GM19397 (cell line): ENCODE measurements around the gene KIF2A.

Experiments used
- ATAC-seq: cut with Tn5 transposase; IDR thresholded peaks from one replicate; pipeline ENCODE4 v1.9.1; 2021; ENCODE audit warnings: mild to moderate bottlenecking, moderate library complexity; ENCODE audit not compliant: unreplicated experiment

KIF2A gene

GRCh38 chr5:62305715-62306322, at the start of gene KIF2A:
Gene KIF2A (plus strand): TSS chr5:62306206. CDS start chr5:62306473, 267 bp downstream.
- peak; percentile 95 for ATAC-seq

DNA sequence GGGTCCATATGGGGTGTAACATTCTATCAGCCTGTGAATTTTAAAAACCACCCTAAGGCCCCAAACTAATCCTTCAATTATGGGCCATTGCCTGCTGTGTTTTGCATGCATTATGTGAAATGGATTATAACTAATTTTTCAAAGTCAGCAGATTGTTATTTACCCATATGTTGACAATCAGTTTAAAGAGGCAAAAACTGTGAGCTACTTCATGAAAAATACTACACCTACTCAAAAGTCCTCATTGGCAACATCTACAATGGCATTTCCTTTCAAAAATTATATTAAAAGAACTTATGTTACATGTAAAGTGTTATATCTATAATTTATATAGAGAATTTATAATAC, 49.0 kb upstream of the KIF2A start:
- no peak for ATAC-seq

DNA sequence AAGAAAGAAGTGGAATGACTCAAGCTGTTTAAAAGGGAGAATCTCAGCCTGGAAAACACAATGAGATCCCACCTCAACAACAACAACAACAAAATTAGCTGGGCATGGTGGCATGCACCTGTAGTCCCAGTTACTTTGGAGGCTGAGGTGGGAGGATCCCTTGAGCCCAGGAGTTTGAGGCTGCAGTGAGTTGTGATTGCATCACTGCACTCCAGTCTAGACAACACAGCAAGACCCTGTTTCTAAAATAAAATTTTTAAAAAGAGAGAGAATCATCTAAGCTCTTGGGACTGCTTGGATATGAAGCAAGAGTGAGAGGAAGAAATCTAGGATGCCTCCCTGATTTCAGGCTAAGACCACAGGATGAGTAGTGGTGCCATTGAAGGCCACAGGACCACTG, 47.4 kb upstream of the KIF2A start:
- no peak for ATAC-seq

DNA sequence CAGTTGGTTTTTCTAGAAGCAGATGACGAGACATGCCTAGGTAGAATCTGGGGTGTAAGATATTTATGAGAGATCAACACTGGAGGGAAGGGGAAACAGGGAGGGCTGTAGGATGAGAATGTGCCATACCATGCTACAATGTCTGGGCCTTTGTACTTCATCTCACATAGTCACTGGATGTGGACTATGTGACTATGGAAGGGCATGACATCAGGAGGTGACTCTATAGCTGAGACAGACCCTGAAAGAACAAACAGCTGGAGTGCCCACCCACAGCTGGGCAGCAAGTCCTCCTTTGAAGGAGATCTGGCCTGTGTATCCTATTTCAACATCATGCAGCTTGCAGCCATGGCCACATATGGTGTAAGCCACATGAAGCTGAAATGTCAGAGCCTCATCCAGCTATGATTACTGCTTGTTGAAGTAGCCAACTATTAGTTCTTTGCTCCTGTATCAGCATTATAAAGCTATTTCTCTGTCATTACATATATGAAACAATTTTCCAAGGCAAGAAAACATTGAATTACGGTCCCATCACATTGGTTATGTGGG, 46.2 kb upstream of the KIF2A start:
- ATAC-seq = no peak

- ATAC-seq = no peak
Measured at GRCh38 chr5:62260513-62260912, 45.5 kb upstream of the KIF2A start.

GRCh38 chr5:62263401-62263800, 42.6 kb upstream of the KIF2A start:
- ATAC-seq = no peak

GRCh38 chr5:62265648-62266112, 40.3 kb upstream of the KIF2A start:
- no peak for ATAC-seq

- ATAC-seq = no peak
Measured at GRCh38 chr5:62266573-62266972, 39.4 kb upstream of the KIF2A start.

DNA sequence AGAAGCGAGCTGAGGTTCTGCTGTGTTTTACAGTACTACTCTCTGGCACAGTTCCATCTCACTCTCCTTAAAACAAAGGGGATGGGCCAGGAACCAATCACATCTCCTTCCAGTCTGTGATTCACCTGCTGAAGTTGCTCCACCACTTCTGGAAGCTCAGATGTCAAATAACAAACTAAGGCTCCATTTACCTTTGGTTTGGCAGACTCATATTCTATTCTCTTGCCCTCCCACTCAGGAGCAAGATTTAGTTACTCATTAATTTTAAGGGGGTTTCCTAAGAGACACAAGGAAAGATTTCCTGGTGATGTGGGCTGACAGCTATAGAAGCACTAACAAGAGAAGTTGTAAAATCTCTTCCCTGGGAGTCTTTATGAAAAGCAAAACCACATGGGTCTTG, 37.8 kb upstream of the KIF2A start:
- no peak for ATAC-seq

DNA sequence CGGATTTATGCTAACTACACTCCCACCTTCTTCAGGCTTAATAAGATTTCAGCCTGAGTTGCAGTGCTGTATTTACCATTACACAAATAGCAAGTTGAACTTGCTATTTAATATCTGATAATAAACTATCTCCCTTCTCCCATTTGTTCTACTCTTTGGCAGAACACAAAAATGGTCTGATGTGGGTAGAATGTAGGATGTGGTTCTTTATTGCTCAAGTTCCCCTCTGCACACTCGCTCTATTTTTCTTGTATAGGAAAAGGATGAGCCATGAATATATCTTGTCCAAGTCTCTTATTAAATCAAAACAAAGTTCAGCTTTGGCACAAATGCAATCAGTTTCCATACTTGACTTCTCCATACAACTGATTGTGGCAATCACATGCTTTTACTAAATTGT, 37.2 kb upstream of the KIF2A start:
- no peak for ATAC-seq

- no peak for ATAC-seq
Measured at GRCh38 chr5:62271370-62271769, 34.6 kb upstream of the KIF2A start.

DNA sequence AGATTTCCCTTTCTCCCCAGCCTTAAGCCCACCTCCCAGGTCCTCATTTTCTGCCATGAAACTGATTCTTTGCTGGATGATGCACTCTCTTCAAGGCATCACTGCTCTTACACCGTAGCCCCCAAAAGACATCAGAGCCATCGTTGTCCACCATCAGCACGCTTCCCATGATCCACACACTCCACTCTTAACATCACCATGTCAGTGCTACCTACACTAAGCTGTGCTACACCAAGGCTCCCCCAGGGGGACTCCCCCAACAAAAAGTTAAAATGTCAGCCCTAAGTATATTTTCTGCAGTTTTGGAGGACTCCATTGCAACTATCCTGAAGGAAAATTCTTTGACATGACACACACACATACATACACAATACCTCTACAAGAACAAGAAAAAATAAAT, 34.1 kb upstream of the KIF2A start:
- no peak for ATAC-seq

DNA sequence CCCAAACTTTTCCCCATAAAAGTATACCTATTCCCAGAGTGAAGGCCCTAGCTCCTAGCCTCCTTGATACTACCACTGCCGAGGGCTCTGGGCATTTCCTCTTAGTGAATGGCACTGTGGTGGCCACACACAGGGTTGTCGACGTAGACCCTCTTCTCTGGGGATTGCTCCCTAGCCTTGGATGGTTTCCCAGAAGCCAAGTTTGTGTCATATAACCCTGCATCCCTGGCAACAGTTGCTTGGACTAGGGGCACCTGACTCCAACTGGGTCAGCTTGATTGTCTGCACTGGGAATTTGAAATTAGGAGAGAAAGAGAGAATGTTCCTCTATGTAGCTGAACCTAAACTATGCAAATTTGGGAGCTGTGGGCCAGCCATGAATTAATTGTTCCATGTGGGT, 32.3 kb upstream of the KIF2A start:
- ATAC-seq = no peak

GRCh38 chr5:62275581-62275980, 30.4 kb upstream of the KIF2A start:
- ATAC-seq = no peak

DNA sequence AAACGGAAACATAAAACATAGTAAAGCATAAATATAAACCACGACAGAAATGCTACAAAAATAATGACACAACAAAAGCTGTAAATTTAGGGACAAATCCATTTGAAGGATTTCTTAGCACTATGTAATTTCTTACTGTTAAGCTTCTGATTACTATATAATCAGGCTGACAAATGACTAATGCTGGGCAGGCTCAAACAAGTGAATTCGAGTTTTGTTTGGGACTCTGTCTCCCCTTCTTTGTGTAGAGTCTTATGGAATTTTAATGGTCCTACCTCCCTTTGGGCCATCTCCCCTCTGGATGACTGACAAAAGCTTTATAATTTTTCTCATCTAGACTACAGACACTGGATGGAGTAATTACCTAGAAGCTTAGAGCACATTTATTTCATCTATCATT, 24.6 kb upstream of the KIF2A start:
- no peak for ATAC-seq

GRCh38 chr5:62282064-62282463, 23.9 kb upstream of the KIF2A start:
- ATAC-seq = no peak

DNA sequence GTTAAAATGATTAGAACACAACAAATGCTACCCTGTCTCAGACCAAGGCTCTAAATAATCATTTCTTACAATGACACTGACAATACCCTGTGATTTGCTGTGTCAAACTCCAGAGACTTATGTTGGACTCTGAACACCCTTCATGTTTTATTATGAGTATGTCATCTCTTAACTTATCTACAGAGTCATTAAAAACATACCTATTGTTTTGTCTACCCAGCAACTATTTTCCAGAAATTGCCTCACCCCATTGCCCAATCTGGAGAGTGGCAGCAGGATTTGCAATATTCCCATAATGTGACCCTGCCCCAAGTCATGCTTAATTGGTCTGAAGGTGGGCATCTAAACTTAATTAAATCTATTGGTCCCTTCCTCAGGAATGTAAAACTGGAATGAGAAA, 23.0 kb upstream of the KIF2A start:
- ATAC-seq = no peak

DNA sequence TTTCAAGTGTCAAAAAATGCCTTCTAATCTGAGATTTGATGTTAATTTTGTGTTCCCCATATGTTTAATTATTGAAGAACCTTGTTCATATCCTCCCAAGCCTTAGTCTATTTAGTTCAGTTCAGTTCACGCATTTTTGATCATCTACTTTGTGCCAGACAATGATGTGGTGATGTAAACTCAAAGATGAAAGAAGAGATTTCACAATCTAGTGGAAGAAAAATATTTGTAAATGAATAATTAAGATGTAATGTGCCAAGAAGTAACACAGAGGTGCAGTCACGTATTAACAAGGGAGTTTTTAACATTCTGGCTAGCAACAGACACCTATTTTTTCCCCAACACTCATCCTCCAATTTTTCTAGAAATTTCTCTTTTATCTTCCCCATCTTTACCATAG, 22.1 kb upstream of the KIF2A start:
- ATAC-seq = no peak

GRCh38 chr5:62284946-62285891, 20.8 kb upstream of the KIF2A start:
- ATAC-seq = peak; percentile 52

DNA sequence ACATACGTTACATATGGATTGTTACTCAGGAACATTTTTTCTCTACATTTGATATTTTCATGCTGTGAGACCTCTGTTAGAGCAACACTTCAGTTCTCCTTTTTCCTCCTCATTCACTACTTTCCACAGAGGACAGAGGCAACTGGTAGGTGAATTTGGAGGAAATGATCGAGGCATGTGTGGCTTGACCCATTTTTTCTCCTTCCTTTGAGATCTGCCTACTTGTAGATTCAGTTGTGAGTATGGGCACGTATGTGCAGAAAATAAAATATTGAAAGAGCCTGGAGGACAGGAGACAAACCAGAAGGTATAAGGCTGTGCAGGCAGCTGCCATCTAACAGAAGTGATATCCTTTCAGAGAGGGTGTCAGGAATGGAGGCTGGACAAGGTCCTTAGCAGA, 19.2 kb upstream of the KIF2A start:
- no peak for ATAC-seq

- ATAC-seq = no peak
Measured at GRCh38 chr5:62287237-62287636, 18.8 kb upstream of the KIF2A start.

GRCh38 chr5:62288118-62288517, 17.9 kb upstream of the KIF2A start:
- no peak for ATAC-seq
